Right atrium auricular region (tissue), 2 donors: ENCODE results near the gene ARAF. TPM values are rescaled to one million over a fixed set of nuclear protein-coding genes. Genes with fewer than 3 reads are reported as not detected.
"Not testable (repeated sequence)": the region's sequence is repeated elsewhere in the genome, so short reads cannot be mapped to it uniquely, and the experiment has no call there.

Source experiments
- DNase-seq: peaks from one replicate; pipeline ENCODE4 v3.0.0-alpha.2; 2019; ENCODE audit warnings: low spot score
- H3K27ac ChIP-seq, 2 donors: fragments of 200-600 bp; sonication (generic); 1 replicate in 1 of 2; 2 replicates in 1 of 2; pipeline ENCODE4 v1.5.1; 2016 to 2019
- H3K27me3 ChIP-seq, 2 donors: fragments of 200-600 bp; sonication (generic); one replicate each; pipeline versions ENCODE4 v1.5.1 to v1.6.0; 2017 to 2019
- H3K36me3 ChIP-seq: fragments of 200-600 bp; sonication (generic); one replicate; pipeline ENCODE4 v1.5.1; 2016
- H3K4me1 ChIP-seq, 2 donors: fragments of 200-600 bp; sonication (generic); one replicate each; pipeline versions ENCODE4 v1.5.1 to v1.6.0; 2017 to 2019
- H3K4me3 ChIP-seq, 2 donors: fragments of 200-600 bp; sonication (generic); 1 replicate in 1 of 2; 2 replicates in 1 of 2; pipeline ENCODE4 v1.5.1; 2017 to 2019; ENCODE audit warnings: mild to moderate bottlenecking in 1 of 2, moderate library complexity in 1 of 2
- H3K9me3 ChIP-seq, 2 donors: fragments of 200-600 bp; sonication (generic); one replicate each; pipeline ENCODE4 v1.5.1; 2019
- CTCF ChIP-seq, 2 donors: fragments of 200-600 bp; sonication (generic); IDR thresholded peaks; one replicate each; pipeline ENCODE4 v1.5.1; 2019; ENCODE audit warnings: antibody characterized with exemption in 2 of 2
- total RNA-seq, 2 donors: library from RNA; depleted of rRNA; stranded (reverse); fragments of >200 nt; gene quantifications; one replicate each; pipeline ENCODE4 v1.1.0, GENCODE V29; 2016

The ARAF gene
- total RNA-seq, 2 donors from 2014 or later: 41.7 to 53.9 TPM

DNA sequence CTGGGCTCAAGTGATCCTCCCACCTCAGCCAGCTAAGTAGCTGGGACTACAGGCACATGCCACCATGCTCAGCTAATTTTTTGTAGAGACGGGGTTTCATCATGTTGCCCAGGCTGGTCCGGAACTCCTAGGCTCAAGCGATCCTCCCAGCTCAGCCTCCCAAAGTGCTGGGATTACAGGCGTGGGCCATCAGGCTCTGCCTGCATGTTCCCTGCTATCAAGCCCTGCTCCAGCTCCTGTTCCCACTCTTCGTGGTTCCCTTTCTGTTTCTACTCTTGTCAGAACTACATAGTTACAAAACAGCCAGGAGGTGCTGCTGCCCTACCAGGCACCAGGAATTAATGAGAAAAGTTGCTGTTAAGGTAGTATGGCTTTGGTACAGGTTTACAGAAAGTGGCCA is 30.0 kb downstream of the ARAF start:
- Histone ChIP-seq H3K27ac (no peak overlapping the region), H3K9me3 (peaks cover 0 to 1% of the 10 kb centered on the region in 2 donors), H3K4me3 (no peak overlapping the region), H3K36me3 (no peaks in the 10 kb centered on the region), H3K4me1 (no peaks in the 10 kb centered on the region), H3K27me3 (no peaks in the 10 kb centered on the region)
- TF ChIP-seq CTCF (IDR thresholded peaks at IDR 0.05): no peak
- no peak for DNase-seq

GRCh38 chrX:47593522-47593921 is 32.5 kb downstream of the ARAF start:
- Histone ChIP-seq H3K4me1 (no peaks in the 10 kb centered on the region), H3K9me3 (peaks cover 0 to 24% of the 10 kb centered on the region in 2 donors), H3K27ac (no peak overlapping the region), H3K36me3 (no peaks in the 10 kb centered on the region), H3K27me3 (no peaks in the 10 kb centered on the region), H3K4me3 (no peak overlapping the region)
- DNase-seq: no peak
- no peak for TF ChIP-seq CTCF (IDR thresholded peaks at IDR 0.05)

DNA sequence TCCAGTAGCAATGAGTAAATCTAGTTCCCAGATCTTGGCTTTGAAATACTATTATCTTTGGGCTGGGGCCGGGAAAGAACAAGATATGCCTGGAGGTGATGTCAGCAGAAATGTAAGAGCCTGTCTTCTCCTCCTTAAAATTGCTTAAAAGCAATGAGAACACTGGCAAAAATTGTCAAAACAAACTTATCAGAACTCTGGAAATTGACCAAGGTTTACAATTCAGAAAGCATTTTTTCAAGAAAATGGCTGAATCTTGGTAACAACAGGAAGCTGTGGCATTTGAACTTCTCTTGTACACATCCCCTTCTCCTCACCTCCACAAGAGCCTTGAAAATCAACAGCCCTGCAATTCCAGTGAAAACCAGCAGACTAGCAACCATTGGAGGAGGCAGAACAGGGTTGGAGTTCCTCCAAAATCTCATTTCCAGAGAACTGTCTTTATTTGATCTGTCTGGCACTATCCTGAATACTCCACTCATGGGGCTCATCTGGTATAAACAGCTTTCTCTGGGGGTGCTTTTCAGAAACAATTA is 34.8 kb downstream of the ARAF start:
- no peak for DNase-seq
- Histone ChIP-seq H3K9me3 (peaks cover 8 to 42% of the 10 kb centered on the region in 2 donors), H3K27ac (peak overlapping the region; percentile 24 to 33), H3K36me3 (no peaks in the 10 kb centered on the region), H3K4me3 (no peak overlapping the region), H3K27me3 (no peaks in the 10 kb centered on the region), H3K4me1 (no peaks in the 10 kb centered on the region)
- no peak for TF ChIP-seq CTCF (IDR thresholded peaks at IDR 0.05)

DNA sequence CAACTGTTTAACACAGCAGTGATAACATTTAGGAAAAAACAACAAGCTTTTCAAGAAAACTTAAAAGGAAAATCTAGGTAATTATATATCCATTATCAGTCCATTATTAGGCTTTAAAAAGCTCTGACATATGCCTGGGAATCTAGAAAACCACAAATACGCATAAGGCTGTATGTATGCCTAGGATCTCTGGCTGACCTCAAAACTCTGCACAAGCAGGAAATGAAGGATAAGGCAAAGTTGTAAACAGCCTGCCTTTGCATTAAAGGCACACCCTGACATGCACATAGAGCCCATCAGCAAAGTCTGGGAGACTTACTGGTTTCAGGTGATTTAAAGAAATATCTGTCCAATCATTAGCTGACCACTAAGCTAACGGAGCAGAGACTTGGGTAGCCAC is 35.3 kb downstream of the ARAF start:
- Histone ChIP-seq H3K9me3 (peaks cover 10 to 45% of the 10 kb centered on the region in 2 donors), H3K4me1 (no peaks in the 10 kb centered on the region), H3K27ac (peak overlapping the region in 1 of 2 donors; percentile 33), H3K36me3 (no peaks in the 10 kb centered on the region), H3K4me3 (no peak overlapping the region), H3K27me3 (no peaks in the 10 kb centered on the region)
- no peak for DNase-seq
- no peak for TF ChIP-seq CTCF (IDR thresholded peaks at IDR 0.05)

DNA sequence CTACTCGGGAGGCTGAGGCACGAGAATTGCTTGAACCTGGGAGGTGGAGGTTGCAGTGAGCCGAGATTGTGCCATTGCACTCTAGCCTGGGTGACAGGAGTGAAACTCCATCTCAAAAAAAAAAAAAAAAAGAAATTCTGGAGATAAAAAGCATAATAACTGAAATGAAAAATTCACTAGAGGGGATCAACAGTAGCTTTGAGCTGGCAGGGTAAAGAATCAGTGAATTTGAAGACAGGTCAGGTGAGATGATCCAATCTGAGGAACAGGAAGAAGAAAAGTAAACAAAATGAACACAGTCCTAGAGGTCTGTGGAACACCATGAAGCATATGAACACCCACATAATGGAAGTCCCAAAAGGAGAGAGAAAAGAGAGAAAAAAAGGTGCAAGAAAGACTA is 36.2 kb downstream of the ARAF start:
- H3K27me3 ChIP-seq: no peaks in the 10 kb centered on the region
- no peaks in the 10 kb centered on the region for H3K4me1 ChIP-seq
- no peak for DNase-seq
- H3K27ac ChIP-seq: no peak overlapping the region
- no peaks in the 10 kb centered on the region for H3K36me3 ChIP-seq
- H3K4me3 ChIP-seq: no peak overlapping the region
- no peak for TF ChIP-seq CTCF (IDR thresholded peaks at IDR 0.05)
- H3K9me3 ChIP-seq: peaks cover 12 to 45% of the 10 kb centered on the region in 2 donors

GRCh38 chrX:47603125-47603524 is 42.1 kb downstream of the ARAF start:
- H3K4me1 ChIP-seq: not testable (repeated sequence)

More at GRCh38 chrX:47603125-47603524, 42.1 kb downstream of the ARAF start:
- H3K4me3 ChIP-seq, H3K27ac ChIP-seq, DNase-seq, H3K27me3 ChIP-seq, H3K36me3 ChIP-seq: not testable (repeated sequence)
- H3K9me3 ChIP-seq: peaks cover 12 to 24% of the 10 kb centered on the region in 2 donors
